ENCODE data around the gene GRM4.

GRCh38 chr6:34159844-34160243 is 14.0 kb upstream of the GRM4 start:
- TF ChIP-seq EP300 (IDR thresholded peaks at IDR 0.05; ENCODE audit: borderline replicate concordance) = no peak
- TF ChIP-seq USF1 (IDR thresholded peaks at IDR 0.05) = no peak
- no peak for TF ChIP-seq MAX (IDR thresholded peaks at IDR 0.05)
- no peak for TF ChIP-seq EGR1 (IDR thresholded peaks at IDR 0.05)
- no peak for TF ChIP-seq CREB1 (IDR thresholded peaks at IDR 0.05; ENCODE audit: low read depth)
- no peak for TF ChIP-seq TAF1 (IDR thresholded peaks at IDR 0.05; ENCODE audit: low read depth)
- TF ChIP-seq REST (IDR thresholded peaks at IDR 0.05; ENCODE audit: low read depth) = no peak
- TF ChIP-seq TCF12 (IDR thresholded peaks at IDR 0.05; ENCODE audit: low read depth) = no peak
- TF ChIP-seq YY1 (IDR thresholded peaks at IDR 0.05; ENCODE audit: low read depth) = no peak
